ENCODE results near the gene MPPED1.

GRCh38 chr22:43478621-43479300, 66.9 kb downstream of the MPPED1 start:
- no peak for TF ChIP-seq POLR2A (IDR thresholded peaks at IDR 0.05; ENCODE audit: low read depth, low read length)
- TF ChIP-seq CTCF (IDR thresholded peaks at IDR 0.05; ENCODE audit: extremely low read depth in 1 of 2, insufficient read depth in 1 of 2, low read depth in 1 of 2, low read length in 2 of 2), result no peak
- TF ChIP-seq MAX (IDR thresholded peaks at IDR 0.05; ENCODE audit: insufficient read depth, insufficient read length), result no peak
